Choroid plexus epithelial cell (primary cell): ENCODE data around the gene RABGAP1.

ENCODE experiments used
- DNase-seq: peaks from one replicate; pipeline ENCODE4 v3.0.0-alpha.2; 2010; ENCODE audit warnings: low read depth
- H3K4me3 ChIP-seq: 2 replicates; pipeline ENCODE4 v1.5.1; 2011; ENCODE audit warnings: low read depth, mild to moderate bottlenecking, control low read depth, low read length, moderate library complexity
- CTCF ChIP-seq: conservative IDR thresholded peaks from 2 replicates; pipeline ENCODE4 v1.5.1; 2011; ENCODE audit warnings: low read depth, mild to moderate bottlenecking, control low read depth, inconsistent platforms, low read length, moderate library complexity

RABGAP1 gene

GRCh38 chr9:123131993-123132392, 191.2 kb downstream of the RABGAP1 start:
- TF ChIP-seq CTCF = no peak
- DNase-seq = no peak
- H3K4me3 ChIP-seq = no peak overlapping the region

- H3K4me3 ChIP-seq = no peak overlapping the region
- no peak for TF ChIP-seq CTCF
- DNase-seq = no peak
Observed at GRCh38 chr9:123132696-123133095, 191.9 kb downstream of the RABGAP1 start.

- TF ChIP-seq CTCF = no peak
- H3K4me3 ChIP-seq = no peak overlapping the region
- no peak for DNase-seq
Observed at GRCh38 chr9:123135430-123135829, 194.6 kb downstream of the RABGAP1 start.

- no peak overlapping the region for H3K4me3 ChIP-seq
- DNase-seq = no peak
- no peak for TF ChIP-seq CTCF
Observed at GRCh38 chr9:123138163-123138562, 197.3 kb downstream of the RABGAP1 start.

- no peak for DNase-seq
- H3K4me3 ChIP-seq = no peak overlapping the region
- no peak for TF ChIP-seq CTCF
Observed at GRCh38 chr9:123149067-123149466, 208.2 kb downstream of the RABGAP1 start.

- TF ChIP-seq CTCF = no peak
- no peak overlapping the region for H3K4me3 ChIP-seq
- peak; percentile 18 for DNase-seq
Observed at GRCh38 chr9:123150708-123151503, 210.1 kb downstream of the RABGAP1 start.
